HG03354 (cell line): ENCODE results near the gene CCDC122.

Experiments used
- ATAC-seq: cut with Tn5 transposase; IDR thresholded peaks from one replicate; pipeline ENCODE4 v1.9.1; 2021; ENCODE audit warnings: mild to moderate bottlenecking; ENCODE audit not compliant: unreplicated experiment, poor library complexity, severe bottlenecking

CCDC122 gene

GRCh38 chr13:43878892-43879754 lies at the start of gene CCDC122:
Gene CCDC122 (minus strand): TSS chr13:43879740. CDS start chr13:43869376, 10,364 bp downstream.
- peak; percentile 82 for ATAC-seq

GRCh38 chr13:43924549-43925245 lies 45.2 kb upstream of the CCDC122 start:
- ATAC-seq, result peak; percentile 91

- no peak for ATAC-seq
These were observed 41.6 kb upstream of the CCDC122 start for GRCh38 chr13:43920965-43921674.

- ATAC-seq, result no peak
These were observed 39.1 kb upstream of the CCDC122 start for GRCh38 chr13:43918636-43919035.

GRCh38 chr13:43916828-43917227 lies 37.3 kb upstream of the CCDC122 start:
- no peak for ATAC-seq

- ATAC-seq, result no peak
These were observed 35.9 kb upstream of the CCDC122 start for GRCh38 chr13:43915451-43915850.

- no peak for ATAC-seq
These were observed 32.3 kb upstream of the CCDC122 start for GRCh38 chr13:43911871-43912270.

DNA sequence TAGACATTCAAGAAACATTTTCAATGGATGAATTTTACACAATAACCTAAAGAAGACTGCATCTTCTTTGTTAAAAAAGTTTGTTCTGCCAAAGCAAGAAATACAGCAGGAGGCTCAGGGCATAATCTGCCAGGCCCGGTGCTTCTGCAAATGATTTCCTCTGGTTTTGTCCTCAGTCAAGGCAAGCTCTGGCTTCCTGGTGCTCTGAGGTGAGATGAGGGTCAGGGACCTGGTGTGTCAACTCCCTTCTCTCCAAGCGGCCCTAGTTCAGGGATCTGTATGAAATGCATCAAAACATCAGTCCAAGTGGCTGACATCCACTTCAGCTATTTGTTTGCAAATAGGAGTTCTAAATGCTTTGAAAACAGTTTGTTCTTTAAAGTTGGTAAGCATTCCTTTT lies 31.7 kb upstream of the CCDC122 start:
- ATAC-seq, result no peak

DNA sequence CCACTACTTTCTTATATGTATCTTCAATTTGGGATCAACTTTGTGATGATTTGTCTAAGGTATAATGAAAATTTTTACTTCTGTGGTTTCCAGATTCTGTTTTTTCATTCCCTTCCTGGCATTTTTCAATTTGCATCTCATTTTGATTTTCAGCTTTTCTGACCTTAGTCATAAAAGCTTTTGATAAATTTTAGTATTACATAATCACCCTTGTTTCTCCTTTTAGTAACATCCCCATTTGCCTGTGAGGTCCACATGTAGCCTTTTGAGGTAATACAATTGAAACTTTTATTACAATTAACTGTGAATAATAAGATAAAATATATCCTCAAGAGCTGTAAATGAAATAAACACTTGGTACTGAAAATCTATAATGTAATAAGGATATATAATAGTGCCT lies 31.3 kb upstream of the CCDC122 start:
- ATAC-seq, result no peak

- ATAC-seq, result no peak
These were observed 28.9 kb upstream of the CCDC122 start for GRCh38 chr13:43908156-43909126.

GRCh38 chr13:43905435-43906031 lies 26.0 kb upstream of the CCDC122 start:
- ATAC-seq, result no peak

DNA sequence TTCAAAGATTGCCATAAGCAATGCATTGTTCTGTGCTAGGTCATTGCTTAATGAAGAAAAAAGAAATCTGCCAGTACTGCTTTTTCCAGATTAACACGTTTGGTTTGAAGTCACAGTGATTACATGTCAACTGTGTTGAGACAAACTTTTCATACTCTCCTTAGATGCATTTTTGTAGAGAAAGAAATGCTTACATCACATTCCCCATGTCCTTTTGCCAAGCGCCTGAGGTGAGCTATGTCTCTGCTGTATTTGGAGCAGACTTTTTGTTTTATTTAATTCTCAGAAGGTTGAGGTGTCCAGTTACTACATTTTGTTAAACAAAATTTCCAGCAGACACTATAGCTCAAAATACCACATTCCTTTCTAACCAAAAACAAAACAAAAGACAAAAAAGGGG lies 16.4 kb upstream of the CCDC122 start:
- no peak for ATAC-seq

DNA sequence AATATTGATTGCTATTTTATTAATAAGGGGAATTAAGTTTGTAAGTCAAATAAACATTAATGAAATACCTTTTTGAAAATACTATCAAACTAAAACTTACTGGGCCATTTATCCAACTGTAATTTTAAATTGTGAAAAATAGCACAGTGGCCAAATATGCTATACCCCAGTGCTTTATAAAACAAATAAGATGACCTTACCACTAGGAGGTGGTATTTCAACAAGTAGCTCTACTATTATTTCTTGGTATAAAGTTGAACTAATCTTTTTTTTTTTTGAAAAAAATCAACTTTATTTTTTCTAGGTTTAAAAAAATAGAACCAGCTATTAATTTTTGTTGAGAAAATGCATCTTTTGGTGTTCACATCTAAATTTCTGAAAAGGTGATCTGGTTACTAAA lies 14.9 kb upstream of the CCDC122 start:
- no peak for ATAC-seq

DNA sequence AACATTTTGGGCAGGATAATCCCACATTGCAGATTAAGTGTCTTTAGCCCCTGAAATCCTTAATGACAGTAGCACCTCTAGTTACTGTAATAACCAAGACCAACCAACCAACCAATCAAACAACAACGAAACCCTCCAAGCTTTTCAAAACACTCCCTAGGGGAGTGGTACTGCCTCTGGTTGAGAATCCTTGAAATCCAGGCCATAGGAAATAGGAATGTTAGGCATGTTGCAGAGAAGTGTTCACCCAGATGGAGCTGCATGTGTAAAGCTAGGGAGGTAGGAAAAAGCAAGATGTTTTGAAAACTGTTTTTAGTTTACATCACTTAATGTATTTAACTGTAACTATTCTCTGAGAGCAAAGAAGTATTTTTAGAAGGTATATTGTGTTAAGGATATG lies 4.7 kb upstream of the CCDC122 start:
- no peak for ATAC-seq

DNA sequence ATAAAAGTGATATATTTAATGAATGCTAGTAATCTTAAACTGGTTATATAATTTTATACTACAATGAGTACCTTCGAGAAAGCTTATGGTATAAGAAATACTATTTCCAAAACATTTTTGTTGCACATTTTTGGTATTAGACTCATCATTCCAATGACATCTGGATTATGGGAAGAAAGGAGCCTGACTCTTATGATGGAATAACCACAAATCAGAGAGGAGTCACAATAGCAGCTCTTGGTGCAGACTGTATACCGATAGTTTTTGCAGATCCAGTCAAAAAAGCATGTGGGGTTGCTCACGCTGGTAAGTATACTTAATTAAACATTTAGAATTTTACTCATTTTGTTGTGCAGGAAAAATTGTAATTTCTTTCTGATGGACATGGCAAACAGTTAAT lies 4.1 kb upstream of the CCDC122 start:
- no peak for ATAC-seq

DNA sequence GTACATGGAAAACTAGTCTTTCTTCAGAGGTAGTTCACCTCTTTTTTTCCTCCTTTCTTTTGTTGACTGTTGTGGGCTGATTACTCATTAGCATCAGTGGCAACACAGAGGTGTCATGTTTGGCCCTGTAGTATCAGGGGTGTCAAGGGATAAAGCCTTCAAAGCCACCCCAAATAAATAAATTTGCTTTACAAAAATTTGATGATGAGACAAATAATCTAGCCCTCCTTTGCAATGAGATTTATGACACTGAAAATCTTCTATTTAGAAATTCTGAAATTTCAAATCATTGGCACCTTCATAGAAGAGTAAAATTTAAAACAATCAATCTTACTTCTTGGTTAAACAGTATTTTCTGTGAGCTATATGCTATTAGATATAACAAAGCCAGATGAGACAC lies 2.0 kb upstream of the CCDC122 start:
- ATAC-seq, result no peak

GRCh38 chr13:43880926-43881325 lies 1.4 kb upstream of the CCDC122 start:
- ATAC-seq, result no peak

- ATAC-seq, result no peak
These were observed 795 bp upstream of the CCDC122 start for GRCh38 chr13:43880214-43880855.

GRCh38 chr13:43879755-43880181 lies 228 bp upstream of the CCDC122 start, which contains the start of gene LACC1:
Gene LACC1 (plus strand): TSS chr13:43879904. CDS start chr13:43880986, 1,082 bp downstream.
- peak; percentile 45 for ATAC-seq
